ENCODE measurements around the gene EFCAB8. TPM values are rescaled to one million over a fixed set of nuclear protein-coding genes. Genes with fewer than 3 reads are reported as not detected.

EFCAB8 gene
- total RNA-seq, 2 experiments from 2014 or later, result not detected

DNA sequence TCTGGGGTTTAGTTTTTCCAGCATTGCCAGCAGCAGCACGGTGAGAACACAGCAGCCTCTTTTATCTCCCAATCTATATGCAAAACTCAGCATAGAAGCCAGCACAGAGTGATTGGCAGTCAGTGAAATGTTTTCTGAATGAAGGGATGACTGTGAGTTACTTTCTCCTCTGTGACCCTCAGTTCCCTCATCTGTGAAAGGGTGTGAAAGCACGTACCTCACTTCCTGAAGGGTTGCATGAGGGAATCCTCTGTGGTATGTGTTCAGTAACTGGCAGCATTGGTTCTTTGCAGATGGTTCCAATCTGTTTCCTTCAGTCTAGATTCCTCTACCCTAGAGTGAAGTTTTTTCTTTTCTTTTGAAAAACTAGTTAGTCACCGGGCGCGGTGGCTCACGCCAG, 40.0 kb downstream of the EFCAB8 start:
- Histone ChIP-seq H3K4me2 (ENCODE audit: low read length) (no peak overlapping the region), H3K9me2 (ENCODE audit: insufficient read depth, low read length) (no peaks in the 10 kb centered on the region), H3K27ac (ENCODE audit: low read depth, low read length, poor library complexity, severe bottlenecking) (no peak overlapping the region), H3K36me3 (ENCODE audit: insufficient read depth, low read length) (no peaks in the 10 kb centered on the region), H3K79me2 (ENCODE audit: insufficient read depth, low read depth, low read length) (no peaks in the 10 kb centered on the region), H3K4me3 (ENCODE audit: low read depth, low read length, poor library complexity, severe bottlenecking) (no peak overlapping the region), H2AFZ (ENCODE audit: low read length) (no peak overlapping the region), H3K9me3 (ENCODE audit: low read length) (no peaks in the 10 kb centered on the region), H4K20me1 (ENCODE audit: insufficient read depth, low read length) (no peaks in the 10 kb centered on the region), H3K4me1 (ENCODE audit: insufficient read depth, low read length, poor library complexity, severe bottlenecking) (no peaks in the 10 kb centered on the region)
- TF ChIP-seq, protein P1, sequence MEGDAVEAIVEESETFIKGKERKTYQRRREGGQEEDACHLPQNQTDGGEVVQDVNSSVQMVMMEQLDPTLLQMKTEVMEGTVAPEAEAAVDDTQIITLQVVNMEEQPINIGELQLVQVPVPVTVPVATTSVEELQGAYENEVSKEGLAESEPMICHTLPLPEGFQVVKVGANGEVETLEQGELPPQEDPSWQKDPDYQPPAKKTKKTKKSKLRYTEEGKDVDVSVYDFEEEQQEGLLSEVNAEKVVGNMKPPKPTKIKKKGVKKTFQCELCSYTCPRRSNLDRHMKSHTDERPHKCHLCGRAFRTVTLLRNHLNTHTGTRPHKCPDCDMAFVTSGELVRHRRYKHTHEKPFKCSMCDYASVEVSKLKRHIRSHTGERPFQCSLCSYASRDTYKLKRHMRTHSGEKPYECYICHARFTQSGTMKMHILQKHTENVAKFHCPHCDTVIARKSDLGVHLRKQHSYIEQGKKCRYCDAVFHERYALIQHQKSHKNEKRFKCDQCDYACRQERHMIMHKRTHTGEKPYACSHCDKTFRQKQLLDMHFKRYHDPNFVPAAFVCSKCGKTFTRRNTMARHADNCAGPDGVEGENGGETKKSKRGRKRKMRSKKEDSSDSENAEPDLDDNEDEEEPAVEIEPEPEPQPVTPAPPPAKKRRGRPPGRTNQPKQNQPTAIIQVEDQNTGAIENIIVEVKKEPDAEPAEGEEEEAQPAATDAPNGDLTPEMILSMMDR (conservative IDR thresholded peaks at IDR 0.05; ENCODE audit: low read length), result no peak
- TF ChIP-seq EZH2phosphoT487 (IDR thresholded peaks at IDR 0.05; ENCODE audit: borderline replicate concordance, low read depth, low read length), result no peak
- no peak for DNase-seq (ENCODE audit: low spot score)
- CTCF ChIA-PET (ENCODE audit: unreplicated experiment), result no interaction called here
- BruUV-seq (replicated peaks), result no TSS peak
- intact Hi-C loops (cut with micrococcal nuclease; ENCODE audit: unreplicated experiment), result no loop called here
- POLR2A ChIA-PET, result no interaction called here

DNA sequence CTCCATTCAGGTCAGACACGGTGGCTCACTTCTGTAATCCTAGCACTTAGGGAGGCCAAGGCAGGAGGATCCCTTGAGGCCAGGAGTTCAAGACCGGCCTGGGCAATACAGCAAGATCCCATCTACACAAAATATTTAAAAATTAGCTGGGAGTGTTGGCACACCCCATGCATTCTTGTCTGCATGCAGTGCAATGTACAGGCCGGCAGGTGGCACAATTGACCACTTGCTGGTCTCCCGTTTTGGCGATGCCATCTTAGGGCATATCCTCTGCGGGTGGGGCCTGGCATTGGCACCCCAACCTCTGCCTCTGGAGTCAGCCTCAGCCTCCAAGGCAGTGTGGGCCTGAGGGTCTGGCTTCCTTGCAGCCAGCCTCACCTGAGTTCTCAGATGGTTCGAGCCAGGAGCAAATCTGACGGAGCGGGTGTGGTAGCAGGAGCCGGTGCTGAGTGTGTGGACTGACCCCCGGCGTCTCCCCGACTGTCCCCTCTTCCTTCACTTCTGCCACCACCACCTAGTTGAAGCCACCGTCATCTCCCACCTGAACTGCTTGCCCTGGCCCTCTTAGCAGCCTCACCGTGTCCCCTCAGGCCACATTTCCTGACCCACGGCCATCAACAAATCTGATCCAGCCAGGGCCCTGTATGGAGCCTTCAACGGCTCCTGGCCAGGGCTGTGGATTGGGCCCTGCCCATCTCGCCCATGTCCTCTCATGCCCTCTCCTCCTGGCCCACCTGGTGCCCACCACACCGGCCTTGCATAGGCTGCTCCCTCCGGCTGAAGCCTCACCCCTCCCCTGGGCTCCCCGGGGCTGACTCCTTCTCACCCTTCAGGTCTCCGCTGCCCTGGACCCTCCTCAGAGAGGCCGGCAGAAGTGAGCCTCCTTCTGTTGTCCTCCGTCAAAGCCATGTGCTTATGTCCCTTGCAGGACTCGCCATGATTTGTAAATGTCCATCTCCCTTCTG, 44.0 kb downstream of the EFCAB8 start:
- Histone ChIP-seq H3K9me2 (ENCODE audit: insufficient read depth, low read length) (no peaks in the 10 kb centered on the region), H3K4me1 (ENCODE audit: insufficient read depth, low read length, poor library complexity, severe bottlenecking) (no peaks in the 10 kb centered on the region), H3K4me3 (ENCODE audit: low read depth, low read length, poor library complexity, severe bottlenecking) (no peak overlapping the region), H3K36me3 (ENCODE audit: insufficient read depth, low read length) (no peaks in the 10 kb centered on the region), H3K27ac (ENCODE audit: low read depth, low read length, poor library complexity, severe bottlenecking) (no peak overlapping the region), H3K9me3 (ENCODE audit: low read length) (no peaks in the 10 kb centered on the region), H2AFZ (ENCODE audit: low read length) (no peak overlapping the region), H3K79me2 (ENCODE audit: insufficient read depth, low read depth, low read length) (no peaks in the 10 kb centered on the region), H4K20me1 (ENCODE audit: insufficient read depth, low read length) (no peaks in the 10 kb centered on the region), H3K4me2 (ENCODE audit: low read length) (no peak overlapping the region)
- intact Hi-C loops (cut with micrococcal nuclease; ENCODE audit: unreplicated experiment), result loop anchor here (1.0 to 5.0 kb wide), 3 partner anchors 103 to 390 kb away; no protein-coding TSS in a partner anchor
- no TSS peak for BruUV-seq (replicated peaks)
- ChIA-PET CTCF (ENCODE audit: unreplicated experiment) (interaction anchor here (0.6 kb wide), 1 partner anchor 193 kb away, joined by 3 read pairs; no protein-coding TSS in a partner anchor), POLR2A (interaction anchor here (0.6 kb wide), 1 partner anchor 19 kb away, joined by 3 read pairs; no protein-coding TSS in a partner anchor)
- TF ChIP-seq, protein P1 (conservative IDR thresholded peaks at IDR 0.05; ENCODE audit: low read length), result peak; percentile 92
- no peak for TF ChIP-seq EZH2phosphoT487 (IDR thresholded peaks at IDR 0.05; ENCODE audit: borderline replicate concordance, low read depth, low read length)
- peak; percentile 61 for DNase-seq (ENCODE audit: low spot score)

Data from OCI-LY7 (cell line).